ENCODE data around the gene CAPN2.

DNA sequence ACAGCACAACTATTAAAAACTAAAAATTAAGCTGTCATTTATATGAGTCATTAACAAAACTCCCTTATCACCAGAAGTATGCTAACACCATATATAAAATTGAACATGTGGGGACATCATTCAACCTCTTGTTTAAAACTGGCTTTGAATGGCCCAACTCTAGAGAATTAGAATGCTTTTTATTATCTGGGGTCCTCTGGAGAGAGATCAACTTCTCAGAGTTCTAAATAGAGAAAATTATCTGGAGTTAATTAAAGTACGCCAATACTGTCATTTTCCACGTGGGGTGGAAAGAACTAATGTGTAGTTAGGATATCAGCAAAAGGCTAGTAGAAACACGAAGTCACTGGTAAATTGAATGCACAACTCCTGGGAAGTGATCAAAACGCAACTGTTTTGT, 21.2 kb upstream of the CAPN2 start:
- no peak for TF ChIP-seq ZC3H10 (CRISPR knock-in tag; IDR thresholded peaks at IDR 0.05)
- no peak for TF ChIP-seq PATZ1 (CRISPR knock-in tag; IDR thresholded peaks at IDR 0.05; ENCODE audit: borderline replicate concordance)
- TF ChIP-seq, protein P1, sequence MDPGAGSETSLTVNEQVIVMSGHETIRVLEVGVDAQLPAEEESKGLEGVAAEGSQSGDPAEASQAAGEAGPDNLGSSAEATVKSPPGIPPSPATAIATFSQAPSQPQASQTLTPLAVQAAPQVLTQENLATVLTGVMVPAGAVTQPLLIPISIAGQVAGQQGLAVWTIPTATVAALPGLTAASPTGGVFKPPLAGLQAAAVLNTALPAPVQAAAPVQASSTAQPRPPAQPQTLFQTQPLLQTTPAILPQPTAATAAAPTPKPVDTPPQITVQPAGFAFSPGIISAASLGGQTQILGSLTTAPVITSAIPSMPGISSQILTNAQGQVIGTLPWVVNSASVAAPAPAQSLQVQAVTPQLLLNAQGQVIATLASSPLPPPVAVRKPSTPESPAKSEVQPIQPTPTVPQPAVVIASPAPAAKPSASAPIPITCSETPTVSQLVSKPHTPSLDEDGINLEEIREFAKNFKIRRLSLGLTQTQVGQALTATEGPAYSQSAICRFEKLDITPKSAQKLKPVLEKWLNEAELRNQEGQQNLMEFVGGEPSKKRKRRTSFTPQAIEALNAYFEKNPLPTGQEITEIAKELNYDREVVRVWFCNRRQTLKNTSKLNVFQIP (CRISPR knock-in tag; IDR thresholded peaks at IDR 0.05; ENCODE audit: borderline replicate concordance, low read depth), result no peak
- no peak for TF ChIP-seq ARNTL (CRISPR knock-in tag; IDR thresholded peaks at IDR 0.05; ENCODE audit: borderline replicate concordance, low read depth)
- TF ChIP-seq, protein P2, sequence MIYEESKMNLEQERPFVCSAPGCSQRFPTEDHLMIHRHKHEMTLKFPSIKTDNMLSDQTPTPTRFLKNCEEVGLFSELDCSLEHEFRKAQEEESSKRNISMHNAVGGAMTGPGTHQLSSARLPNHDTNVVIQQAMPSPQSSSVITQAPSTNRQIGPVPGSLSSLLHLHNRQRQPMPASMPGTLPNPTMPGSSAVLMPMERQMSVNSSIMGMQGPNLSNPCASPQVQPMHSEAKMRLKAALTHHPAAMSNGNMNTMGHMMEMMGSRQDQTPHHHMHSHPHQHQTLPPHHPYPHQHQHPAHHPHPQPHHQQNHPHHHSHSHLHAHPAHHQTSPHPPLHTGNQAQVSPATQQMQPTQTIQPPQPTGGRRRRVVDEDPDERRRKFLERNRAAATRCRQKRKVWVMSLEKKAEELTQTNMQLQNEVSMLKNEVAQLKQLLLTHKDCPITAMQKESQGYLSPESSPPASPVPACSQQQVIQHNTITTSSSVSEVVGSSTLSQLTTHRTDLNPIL (CRISPR knock-in tag; IDR thresholded peaks at IDR 0.05; ENCODE audit: low read depth), result no peak
- no peak for TF ChIP-seq CSRNP3 (CRISPR knock-in tag; IDR thresholded peaks at IDR 0.05)
- no peak for TF ChIP-seq ZFP3 (CRISPR knock-in tag; IDR thresholded peaks at IDR 0.05)
- no peak for TF ChIP-seq RARB (CRISPR knock-in tag; IDR thresholded peaks at IDR 0.05)
- TF ChIP-seq, protein P3, sequence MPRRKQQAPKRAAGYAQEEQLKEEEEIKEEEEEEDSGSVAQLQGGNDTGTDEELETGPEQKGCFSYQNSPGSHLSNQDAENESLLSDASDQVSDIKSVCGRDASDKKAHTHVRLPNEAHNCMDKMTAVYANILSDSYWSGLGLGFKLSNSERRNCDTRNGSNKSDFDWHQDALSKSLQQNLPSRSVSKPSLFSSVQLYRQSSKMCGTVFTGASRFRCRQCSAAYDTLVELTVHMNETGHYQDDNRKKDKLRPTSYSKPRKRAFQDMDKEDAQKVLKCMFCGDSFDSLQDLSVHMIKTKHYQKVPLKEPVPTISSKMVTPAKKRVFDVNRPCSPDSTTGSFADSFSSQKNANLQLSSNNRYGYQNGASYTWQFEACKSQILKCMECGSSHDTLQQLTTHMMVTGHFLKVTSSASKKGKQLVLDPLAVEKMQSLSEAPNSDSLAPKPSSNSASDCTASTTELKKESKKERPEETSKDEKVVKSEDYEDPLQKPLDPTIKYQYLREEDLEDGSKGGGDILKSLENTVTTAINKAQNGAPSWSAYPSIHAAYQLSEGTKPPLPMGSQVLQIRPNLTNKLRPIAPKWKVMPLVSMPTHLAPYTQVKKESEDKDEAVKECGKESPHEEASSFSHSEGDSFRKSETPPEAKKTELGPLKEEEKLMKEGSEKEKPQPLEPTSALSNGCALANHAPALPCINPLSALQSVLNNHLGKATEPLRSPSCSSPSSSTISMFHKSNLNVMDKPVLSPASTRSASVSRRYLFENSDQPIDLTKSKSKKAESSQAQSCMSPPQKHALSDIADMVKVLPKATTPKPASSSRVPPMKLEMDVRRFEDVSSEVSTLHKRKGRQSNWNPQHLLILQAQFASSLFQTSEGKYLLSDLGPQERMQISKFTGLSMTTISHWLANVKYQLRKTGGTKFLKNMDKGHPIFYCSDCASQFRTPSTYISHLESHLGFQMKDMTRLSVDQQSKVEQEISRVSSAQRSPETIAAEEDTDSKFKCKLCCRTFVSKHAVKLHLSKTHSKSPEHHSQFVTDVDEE (CRISPR knock-in tag; IDR thresholded peaks at IDR 0.05), result no peak
- no peak for TF ChIP-seq TOX (CRISPR knock-in tag; IDR thresholded peaks at IDR 0.05; ENCODE audit: borderline replicate concordance)
- no peak for TF ChIP-seq CSDC2 (CRISPR knock-in tag; IDR thresholded peaks at IDR 0.05)
- TF ChIP-seq ZNF565 (CRISPR knock-in tag; conservative IDR thresholded peaks at IDR 0.05; ENCODE audit: low read depth), result no peak
- no peak for TF ChIP-seq ESRRG (CRISPR knock-in tag; IDR thresholded peaks at IDR 0.05)
- TF ChIP-seq ISL1 (CRISPR knock-in tag; IDR thresholded peaks at IDR 0.05), result no peak

Data from SK-N-SH treated with all-trans-retinoic acid at 6 μM for 48 hours (cell line).